GM23248 (cell line): ENCODE data around the gene TMEM150B.

Experiments
- EZH2 ChIP-seq: fragments of 200-600 bp; sonication (generic); IDR thresholded peaks from 2 replicates; pipeline ENCODE4 v1.6.1; 2018; ENCODE audit warnings: antibody characterized with exemption, mild to moderate bottlenecking; ENCODE audit not compliant: insufficient read depth, poor library complexity, severe bottlenecking
- EZH2phosphoT487 ChIP-seq: fragments of 200-600 bp; sonication (generic); IDR thresholded peaks from 2 replicates; pipeline ENCODE4 v1.6.1; 2018; ENCODE audit warnings: antibody characterized with exemption, moderate library complexity, mild to moderate bottlenecking, low read depth; ENCODE audit not compliant: insufficient read depth

DNA sequence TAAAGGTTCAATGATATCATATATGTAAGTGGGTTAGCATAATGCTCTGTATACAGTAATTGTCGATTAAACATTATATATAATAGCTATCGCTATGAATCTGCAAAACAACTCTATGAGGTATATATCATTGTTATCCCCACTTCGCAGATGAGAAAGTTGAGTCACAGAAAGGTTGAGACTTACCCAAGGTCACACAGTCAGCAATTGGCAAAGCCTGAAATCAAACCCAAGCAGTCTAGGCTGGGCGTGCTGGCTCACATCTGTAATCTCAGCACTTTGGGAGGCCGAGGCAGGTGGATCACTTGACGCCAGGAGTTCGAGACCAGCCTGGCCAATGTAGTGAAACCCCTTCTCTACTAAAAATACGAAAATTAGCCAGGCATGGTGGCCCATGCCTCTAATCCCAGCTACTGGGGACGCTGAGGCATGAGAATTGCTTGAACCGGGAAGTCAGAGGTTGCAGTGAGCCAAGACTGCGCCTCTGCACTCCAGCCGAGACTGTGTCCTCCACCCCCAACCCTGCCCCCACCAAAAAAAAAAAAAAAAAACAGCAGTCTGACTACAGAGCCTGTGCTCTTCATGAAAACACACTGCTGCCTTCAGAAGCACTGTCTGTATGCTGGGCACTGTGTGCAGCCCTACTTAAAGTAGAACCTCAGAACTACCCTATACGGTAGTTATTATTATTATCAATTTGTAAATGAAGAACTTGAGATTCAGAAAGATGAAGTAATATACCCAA lies 46.6 kb downstream of the TMEM150B start:
- TF ChIP-seq EZH2 (no peak), EZH2phosphoT487 (no peak)
